CD4-positive, alpha-beta T cell treated with Interleukin-17A for 1 hour (primary cell): ENCODE data around the gene STK33.

Source experiments
- DNase-seq: peaks from one replicate; pipeline ENCODE4 v3.0.0-alpha.2; 2020

STK33 gene

GRCh38 chr11:8403310-8403709 lies 190.7 kb downstream of the STK33 start:
- no peak for DNase-seq

GRCh38 chr11:8392886-8393285 lies 201.1 kb downstream of the STK33 start:
- no peak for DNase-seq

GRCh38 chr11:8392166-8392565 lies 201.9 kb downstream of the STK33 start:
- DNase-seq = no peak

GRCh38 chr11:8390851-8391612 lies 203.0 kb downstream of the STK33 start:
- no peak for DNase-seq

GRCh38 chr11:8389029-8389996 lies 204.7 kb downstream of the STK33 start:
- DNase-seq = no peak

GRCh38 chr11:8387693-8388092 lies 206.3 kb downstream of the STK33 start:
- no peak for DNase-seq

- no peak for DNase-seq
These were observed 206.9 kb downstream of the STK33 start for GRCh38 chr11:8387141-8387540.

- DNase-seq = no peak
These were observed 207.7 kb downstream of the STK33 start for GRCh38 chr11:8386134-8386864.

GRCh38 chr11:8384199-8384821 lies 209.7 kb downstream of the STK33 start:
- DNase-seq = no peak

GRCh38 chr11:8383627-8384026 lies 210.4 kb downstream of the STK33 start:
- no peak for DNase-seq

- no peak for DNase-seq
These were observed 210.8 kb downstream of the STK33 start for GRCh38 chr11:8383227-8383626.

- DNase-seq = no peak
These were observed 211.5 kb downstream of the STK33 start for GRCh38 chr11:8382436-8383053.

GRCh38 chr11:8381871-8382396 lies 212.1 kb downstream of the STK33 start:
- no peak for DNase-seq

GRCh38 chr11:8381343-8381742 lies 212.7 kb downstream of the STK33 start:
- no peak for DNase-seq

GRCh38 chr11:8375932-8376331 lies 218.1 kb downstream of the STK33 start:
- DNase-seq = no peak

GRCh38 chr11:8375460-8375859 lies 218.6 kb downstream of the STK33 start:
- DNase-seq = no peak

GRCh38 chr11:8374716-8375115 lies 219.3 kb downstream of the STK33 start:
- no peak for DNase-seq

- DNase-seq = no peak
These were observed 220.3 kb downstream of the STK33 start for GRCh38 chr11:8373519-8374432.

GRCh38 chr11:8372641-8373381 lies 221.2 kb downstream of the STK33 start:
- DNase-seq = no peak

- no peak for DNase-seq
These were observed 222.5 kb downstream of the STK33 start for GRCh38 chr11:8371516-8371884.
